Trophoblast cell (in vitro differentiated cells and primary cell): Measurements from ENCODE around the gene PRMT3.
A peak's percentile ranks its signal among the peaks of the same experiment; 100 is the strongest.

Experiments used
- DNase-seq, 2 donors: peaks; one replicate each; pipeline ENCODE4 v3.0.0-alpha.2; 2016
- H2AFZ ChIP-seq: 2 replicates; pipeline ENCODE4 v1.6.1; 2013; ENCODE audit warnings: low read length, moderate library complexity, mild to moderate bottlenecking; ENCODE audit not compliant: insufficient read depth, poor library complexity
- H2AK5ac ChIP-seq: 2 replicates; pipeline ENCODE4 v1.6.1; 2013; ENCODE audit warnings: mild to moderate bottlenecking, low read length
- H2BK120ac ChIP-seq: 2 replicates; pipeline ENCODE4 v1.6.1; 2013; ENCODE audit warnings: low read length, mild to moderate bottlenecking, moderate library complexity; ENCODE audit not compliant: insufficient read depth, poor library complexity
- H2BK12ac ChIP-seq: 2 replicates; pipeline ENCODE4 v1.6.1; 2013; ENCODE audit warnings: mild to moderate bottlenecking, low read length, moderate library complexity
- H2BK5ac ChIP-seq: 2 replicates; pipeline ENCODE4 v1.6.1; 2013; ENCODE audit warnings: low read length, low read depth, moderate library complexity, mild to moderate bottlenecking; ENCODE audit not compliant: poor library complexity
- H3K14ac ChIP-seq: 2 replicates; pipeline ENCODE4 v1.6.1; 2013; ENCODE audit warnings: mild to moderate bottlenecking, low read length
- H3K18ac ChIP-seq: 2 replicates; pipeline ENCODE4 v1.6.1; 2013; ENCODE audit warnings: mild to moderate bottlenecking, low read length
- H3K23ac ChIP-seq: 2 replicates; pipeline ENCODE4 v1.6.1; 2013; ENCODE audit warnings: low read length
- H3K27ac ChIP-seq: 2 replicates; pipeline ENCODE4 v1.5.1; 2013; ENCODE audit warnings: low read depth, mild to moderate bottlenecking, inconsistent platforms, low read length, moderate library complexity
- H3K27me3 ChIP-seq: 2 replicates; pipeline ENCODE4 v1.6.1; 2013; ENCODE audit warnings: inconsistent platforms, mild to moderate bottlenecking, low read length, moderate library complexity; ENCODE audit not compliant: insufficient read depth
- H3K36me3 ChIP-seq, 2 experiments: 1 replicate in 1 of 2; 2 replicates in 1 of 2; pipeline ENCODE4 v1.6.1; 2013; ENCODE audit warnings: low read length in 2 of 2, mild to moderate bottlenecking in 2 of 2, moderate library complexity in 1 of 2; ENCODE audit not compliant: insufficient read depth in 2 of 2, control insufficient read depth in 1 of 2
- H3K4ac ChIP-seq: 2 replicates; pipeline ENCODE4 v1.6.1; 2013; ENCODE audit warnings: low read depth, mild to moderate bottlenecking, low read length, moderate library complexity
- H3K4me1 ChIP-seq, 2 experiments: 1 replicate in 1 of 2; 2 replicates in 1 of 2; pipeline ENCODE4 v1.6.1; 2013; ENCODE audit warnings: low read length in 2 of 2, mild to moderate bottlenecking in 2 of 2, moderate library complexity in 1 of 2; ENCODE audit not compliant: insufficient read depth in 2 of 2, control insufficient read depth in 1 of 2
- H3K4me2 ChIP-seq: 2 replicates; pipeline ENCODE4 v1.6.1; 2013; ENCODE audit warnings: inconsistent platforms, mild to moderate bottlenecking, low read length, moderate library complexity
- H3K4me3 ChIP-seq: 2 replicates; pipeline ENCODE4 v1.5.1; 2013; ENCODE audit warnings: mild to moderate bottlenecking, low read depth, low read length, inconsistent platforms
- H3K79me1 ChIP-seq: one replicate; pipeline ENCODE4 v1.6.1; 2013; ENCODE audit warnings: low read length
- H3K79me2 ChIP-seq: 2 replicates; pipeline ENCODE4 v1.6.1; 2013; ENCODE audit warnings: low read length, mild to moderate bottlenecking; ENCODE audit not compliant: control insufficient read depth, insufficient read depth, poor library complexity
- H3K9ac ChIP-seq: 2 replicates; pipeline ENCODE4 v1.6.1; 2013; ENCODE audit warnings: mild to moderate bottlenecking, low read length
- H3K9me3 ChIP-seq: 2 replicates; pipeline ENCODE4 v1.6.1; 2013; ENCODE audit warnings: low read depth, mild to moderate bottlenecking, control low read depth, inconsistent platforms, low read length; ENCODE audit not compliant: insufficient read depth
- H4K12ac ChIP-seq: 2 replicates; pipeline ENCODE4 v1.6.1; 2013; ENCODE audit warnings: low read depth, mild to moderate bottlenecking, low read length, moderate library complexity
- H4K8ac ChIP-seq: 2 replicates; pipeline ENCODE4 v1.6.1; 2013; ENCODE audit warnings: low read depth, mild to moderate bottlenecking, low read length, moderate library complexity
- H4K91ac ChIP-seq: one replicate; pipeline ENCODE4 v1.6.1; 2013; ENCODE audit warnings: low read depth, mild to moderate bottlenecking, low read length, moderate library complexity
- WGBS: extraction: QIAGEN DNeasy Blood & Tissue Kit; methylation state at CpG from one replicate; pipeline ENCODE4 v1.1.7; 2013; ENCODE audit warnings: missing lambda C conversion rate; ENCODE audit not compliant: insufficient read length, insufficient coverage; ENCODE audit errors: extremely low coverage; 5-methylcytosine and 5-hydroxymethylcytosine counted together

The PRMT3 gene

GRCh38 chr11:20457934-20458680, 70.6 kb downstream of the PRMT3 start:
- H3K27ac ChIP-seq, result no peak overlapping the region
- no peak overlapping the region for H2BK5ac ChIP-seq
- H3K4ac ChIP-seq, result no peak overlapping the region
- no peak overlapping the region for H3K14ac ChIP-seq
- H2BK12ac ChIP-seq, result no peak overlapping the region
- H3K18ac ChIP-seq, result no peak overlapping the region
- H3K4me2 ChIP-seq, result no peak overlapping the region
- H3K79me2 ChIP-seq, result no peaks in the 10 kb centered on the region
- no peak overlapping the region for H3K9ac ChIP-seq
- H3K23ac ChIP-seq, result no peak overlapping the region
- no peaks in the 10 kb centered on the region for H3K4me1 ChIP-seq
- H4K12ac ChIP-seq, result no peak overlapping the region
- H2BK120ac ChIP-seq, result no peak overlapping the region
- H3K79me1 ChIP-seq, result no peaks in the 10 kb centered on the region
- H2AFZ ChIP-seq, result no peak overlapping the region
- H4K8ac ChIP-seq, result no peak overlapping the region
- no peaks in the 10 kb centered on the region for H3K36me3 ChIP-seq
- H4K91ac ChIP-seq, result no peak overlapping the region
- H3K4me3 ChIP-seq, result no peak overlapping the region
- no peak overlapping the region for H2AK5ac ChIP-seq
- no peaks in the 10 kb centered on the region for H3K27me3 ChIP-seq
- WGBS, result no CpG with 5 or more reads among the region's 3 CpGs
- no peaks in the 10 kb centered on the region for H3K9me3 ChIP-seq
- no peak for DNase-seq

- no peak overlapping the region for H3K4me2 ChIP-seq
- DNase-seq, result peak in 1 of 2 donors; percentile 6
- no peaks in the 10 kb centered on the region for H3K79me2 ChIP-seq
- H3K4ac ChIP-seq, result no peak overlapping the region
- H3K23ac ChIP-seq, result no peak overlapping the region
- no peaks in the 10 kb centered on the region for H3K79me1 ChIP-seq
- H3K18ac ChIP-seq, result no peak overlapping the region
- no peak overlapping the region for H2BK12ac ChIP-seq
- H3K9ac ChIP-seq, result no peak overlapping the region
- H2AK5ac ChIP-seq, result no peak overlapping the region
- H4K91ac ChIP-seq, result no peak overlapping the region
- H3K4me3 ChIP-seq, result no peak overlapping the region
- no peak overlapping the region for H2BK120ac ChIP-seq
- H3K4me1 ChIP-seq, result no peaks in the 10 kb centered on the region
- no peaks in the 10 kb centered on the region for H3K36me3 ChIP-seq
- H3K9me3 ChIP-seq, result no peaks in the 10 kb centered on the region
- no peak overlapping the region for H2BK5ac ChIP-seq
- H4K12ac ChIP-seq, result no peak overlapping the region
- H3K14ac ChIP-seq, result no peak overlapping the region
- H3K27me3 ChIP-seq, result no peaks in the 10 kb centered on the region
- WGBS, result no CpG with 5 or more reads among the region's 1 CpG
- H4K8ac ChIP-seq, result no peak overlapping the region
- H2AFZ ChIP-seq, result no peak overlapping the region
- H3K27ac ChIP-seq, result no peak overlapping the region
Measured at GRCh38 chr11:20458905-20459632, 71.6 kb downstream of the PRMT3 start.

GRCh38 chr11:20459865-20460264, 72.3 kb downstream of the PRMT3 start:
- Histone ChIP-seq H2BK5ac (no peak overlapping the region), H2BK12ac (no peak overlapping the region), H4K91ac (no peak overlapping the region), H3K4me3 (no peak overlapping the region), H3K27me3 (no peaks in the 10 kb centered on the region), H3K36me3 (no peaks in the 10 kb centered on the region), H3K18ac (no peak overlapping the region), H3K9ac (no peak overlapping the region), H3K4ac (no peak overlapping the region), H3K79me2 (no peaks in the 10 kb centered on the region), H3K79me1 (no peaks in the 10 kb centered on the region), H4K12ac (no peak overlapping the region), H2AK5ac (no peak overlapping the region), H4K8ac (no peak overlapping the region), H2AFZ (no peak overlapping the region), H2BK120ac (no peak overlapping the region), H3K4me1 (no peaks in the 10 kb centered on the region), H3K27ac (no peak overlapping the region), H3K9me3 (no peaks in the 10 kb centered on the region), H3K23ac (no peak overlapping the region), H3K4me2 (no peak overlapping the region), H3K14ac (no peak overlapping the region)
- peak in 1 of 2 donors; percentile 5 for DNase-seq
- WGBS, result no CpG with 5 or more reads among the region's 5 CpGs

GRCh38 chr11:20464518-20464917, 77.0 kb downstream of the PRMT3 start:
- H3K4me2 ChIP-seq, result no peak overlapping the region
- no peak overlapping the region for H3K4me3 ChIP-seq
- no peaks in the 10 kb centered on the region for H3K4me1 ChIP-seq
- DNase-seq, result no peak
- H3K18ac ChIP-seq, result no peak overlapping the region
- H3K23ac ChIP-seq, result no peak overlapping the region
- H4K12ac ChIP-seq, result no peak overlapping the region
- no peaks in the 10 kb centered on the region for H3K9me3 ChIP-seq
- H2BK12ac ChIP-seq, result no peak overlapping the region
- H3K27ac ChIP-seq, result no peak overlapping the region
- H3K79me2 ChIP-seq, result no peaks in the 10 kb centered on the region
- H2AFZ ChIP-seq, result no peak overlapping the region
- whole genome bisulfite sequencing, result no CpG with 5 or more reads among the region's 2 CpGs
- H3K27me3 ChIP-seq, result no peaks in the 10 kb centered on the region
- H2BK120ac ChIP-seq, result no peak overlapping the region
- H3K4ac ChIP-seq, result no peak overlapping the region
- H3K36me3 ChIP-seq, result no peaks in the 10 kb centered on the region
- H3K14ac ChIP-seq, result no peak overlapping the region
- no peak overlapping the region for H2AK5ac ChIP-seq
- H4K91ac ChIP-seq, result no peak overlapping the region
- no peaks in the 10 kb centered on the region for H3K79me1 ChIP-seq
- no peak overlapping the region for H2BK5ac ChIP-seq
- H3K9ac ChIP-seq, result no peak overlapping the region
- no peak overlapping the region for H4K8ac ChIP-seq
